HL-60 (cell line): Measurements from ENCODE around the gene TNPO3.

Source experiments
- DNase-seq, 2 experiments: peaks; one replicate each; pipeline ENCODE4 v3.0.0-alpha.2; 2010 to 2020; ENCODE audit warnings: low read depth in 1 of 2, low spot score in 1 of 2
- H3K27ac ChIP-seq: fragments of 250-450 bp; sonication (Bioruptor Pico); replicated peaks from 2 replicates; pipeline ENCODE4 v1.5.1; 2020; ENCODE audit warnings: mild to moderate bottlenecking, moderate library complexity
- H3K27me3 ChIP-seq: fragments of 250-450 bp; sonication (Bioruptor Pico); 2 replicates; pipeline ENCODE4 v1.5.1; 2021; ENCODE audit warnings: mild to moderate bottlenecking, moderate library complexity; ENCODE audit not compliant: insufficient read depth, poor library complexity, severe bottlenecking
- H3K4me3 ChIP-seq: replicated peaks from 2 replicates; pipeline ENCODE4 v1.5.1; 2011; ENCODE audit warnings: mild to moderate bottlenecking, control low read depth, low read length; ENCODE audit not compliant: insufficient read depth
- GABPA ChIP-seq: IDR thresholded peaks from 2 replicates; pipeline ENCODE4 v1.6.1; 2012; ENCODE audit warnings: low read depth
- POLR2AphosphoS5 ChIP-seq: IDR thresholded peaks from 2 replicates; pipeline ENCODE4 v1.6.1; 2012; ENCODE audit warnings: low read depth
- REST ChIP-seq: IDR thresholded peaks from 2 replicates; pipeline ENCODE4 v1.6.1; 2012; ENCODE audit warnings: low read depth; ENCODE audit not compliant: insufficient replicate concordance
- SPI1 ChIP-seq: IDR thresholded peaks from 2 replicates; pipeline ENCODE4 v1.6.1; 2012; ENCODE audit warnings: low read depth, mild to moderate bottlenecking, borderline replicate concordance
- TF ChIP-seq, protein P1 (sequence below): IDR thresholded peaks from one replicate; pipeline ENCODE4 v1.5.1; 2011; ENCODE audit warnings: low read length, control low read depth, inconsistent platforms; ENCODE audit not compliant: insufficient read depth

TNPO3 gene

DNA sequence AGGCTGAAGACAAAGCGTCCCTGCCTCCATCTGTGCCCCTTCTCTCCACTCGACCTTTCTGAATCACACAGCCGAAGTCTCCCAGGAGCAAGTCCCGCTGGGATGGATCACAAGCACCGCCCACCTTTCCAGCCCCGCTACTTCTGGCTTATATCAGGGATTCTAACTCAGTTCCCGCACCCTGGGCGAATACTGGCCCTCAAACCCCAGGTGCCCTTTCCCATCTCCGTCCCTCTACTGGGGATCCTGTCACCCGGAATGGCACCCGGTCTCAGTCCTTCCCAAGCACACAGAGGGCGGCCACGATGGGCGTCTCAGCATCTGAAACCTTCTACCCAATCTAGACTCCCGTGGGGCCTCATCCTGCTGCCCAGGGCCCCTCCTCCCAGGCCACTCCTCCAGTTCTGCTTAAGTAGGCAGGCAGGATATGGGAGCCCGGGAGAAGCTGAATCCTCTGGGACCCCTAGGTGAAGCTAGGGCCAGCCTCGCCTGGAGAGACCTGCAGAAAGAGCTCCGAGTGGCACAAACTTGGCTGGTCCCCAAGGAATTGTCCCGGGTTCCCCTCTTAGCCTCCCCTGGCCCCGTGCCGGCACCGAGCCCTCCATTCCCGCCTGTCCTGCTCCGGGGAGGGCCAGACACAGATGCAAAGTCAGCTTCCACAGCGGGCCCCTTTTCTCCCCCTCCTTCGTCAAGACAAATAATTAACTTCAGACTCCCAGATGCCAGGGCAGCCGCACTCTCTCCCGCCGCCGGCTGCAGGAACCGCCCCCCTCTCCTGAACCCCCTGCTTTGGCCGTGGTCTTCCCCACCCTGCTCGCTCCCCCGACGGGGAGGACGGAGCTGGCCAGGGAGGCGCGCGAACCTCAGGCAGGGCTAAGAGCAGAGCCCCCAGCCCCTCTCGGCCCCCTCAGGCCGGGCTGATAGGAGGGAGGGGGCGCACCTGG, 145.0 kb downstream of the TNPO3 start:
- H3K27ac ChIP-seq: no peak overlapping the region
- no peak for DNase-seq
- H3K27me3 ChIP-seq: peaks cover 14% of the 10 kb centered on the region
- TF ChIP-seq SPI1 (no peak), GABPA (no peak), REST (no peak), POLR2AphosphoS5 (no peak)
- TF ChIP-seq, protein P1, sequence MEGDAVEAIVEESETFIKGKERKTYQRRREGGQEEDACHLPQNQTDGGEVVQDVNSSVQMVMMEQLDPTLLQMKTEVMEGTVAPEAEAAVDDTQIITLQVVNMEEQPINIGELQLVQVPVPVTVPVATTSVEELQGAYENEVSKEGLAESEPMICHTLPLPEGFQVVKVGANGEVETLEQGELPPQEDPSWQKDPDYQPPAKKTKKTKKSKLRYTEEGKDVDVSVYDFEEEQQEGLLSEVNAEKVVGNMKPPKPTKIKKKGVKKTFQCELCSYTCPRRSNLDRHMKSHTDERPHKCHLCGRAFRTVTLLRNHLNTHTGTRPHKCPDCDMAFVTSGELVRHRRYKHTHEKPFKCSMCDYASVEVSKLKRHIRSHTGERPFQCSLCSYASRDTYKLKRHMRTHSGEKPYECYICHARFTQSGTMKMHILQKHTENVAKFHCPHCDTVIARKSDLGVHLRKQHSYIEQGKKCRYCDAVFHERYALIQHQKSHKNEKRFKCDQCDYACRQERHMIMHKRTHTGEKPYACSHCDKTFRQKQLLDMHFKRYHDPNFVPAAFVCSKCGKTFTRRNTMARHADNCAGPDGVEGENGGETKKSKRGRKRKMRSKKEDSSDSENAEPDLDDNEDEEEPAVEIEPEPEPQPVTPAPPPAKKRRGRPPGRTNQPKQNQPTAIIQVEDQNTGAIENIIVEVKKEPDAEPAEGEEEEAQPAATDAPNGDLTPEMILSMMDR: no peak
- no peak overlapping the region for H3K4me3 ChIP-seq

- peaks cover 5% of the 10 kb centered on the region for H3K27me3 ChIP-seq
- no peak overlapping the region for H3K4me3 ChIP-seq
- no peak for DNase-seq
- TF ChIP-seq REST: no peak
- TF ChIP-seq, protein P1: no peak
- TF ChIP-seq POLR2AphosphoS5: no peak
- TF ChIP-seq GABPA: no peak
- H3K27ac ChIP-seq: no peak overlapping the region
Measured at GRCh38 chr7:128908750-128909624, 145.9 kb downstream of the TNPO3 start.

DNA sequence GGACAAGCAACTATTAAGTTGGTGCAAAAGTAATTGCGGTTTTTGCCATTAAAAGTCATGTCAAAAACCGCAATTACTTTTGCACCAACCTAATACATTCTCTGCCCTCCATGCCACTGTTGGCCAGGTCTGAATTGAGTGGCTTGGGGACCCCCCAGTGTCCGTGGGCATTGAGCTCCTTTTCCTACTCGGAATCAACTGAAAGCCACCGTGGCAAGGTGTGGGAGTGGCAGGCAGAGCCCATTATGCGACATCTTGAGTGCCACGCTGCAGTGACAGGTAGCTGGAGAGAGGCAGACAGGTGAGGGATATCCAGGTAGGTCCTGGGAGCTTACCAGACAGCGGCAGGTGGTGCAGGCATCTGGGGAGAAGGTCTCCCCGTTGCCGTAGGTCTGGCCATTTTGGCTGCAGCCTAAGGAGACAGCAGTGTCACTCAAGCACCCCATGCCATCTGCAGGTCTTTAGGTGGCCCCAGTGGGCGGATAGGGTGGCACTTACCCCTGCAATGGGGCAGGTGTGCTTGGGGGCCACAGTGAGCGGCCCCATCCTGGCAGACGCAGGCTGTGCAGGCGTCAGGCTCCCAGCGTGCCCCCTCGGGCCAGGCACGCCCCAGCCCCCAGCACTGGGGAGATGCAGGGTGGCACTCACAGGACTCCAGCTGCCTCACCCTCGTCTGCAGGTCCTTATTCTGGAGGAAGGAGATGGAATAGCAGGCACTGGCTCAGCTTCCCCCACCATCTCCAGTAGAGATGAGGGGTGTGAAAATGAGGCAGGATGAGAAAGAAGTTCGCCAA, 147.9 kb downstream of the TNPO3 start:
- no peak for DNase-seq
- peaks cover 4% of the 10 kb centered on the region for H3K27me3 ChIP-seq
- TF ChIP-seq, protein P1: no peak
- TF ChIP-seq REST (no peak), POLR2AphosphoS5 (no peak), GABPA (no peak), SPI1 (no peak)
- H3K4me3 ChIP-seq: no peak overlapping the region
- H3K27ac ChIP-seq: no peak overlapping the region
